D721Med (cell line): ENCODE results near the gene ZNFX1.

Experiments used
- DNase-seq: peaks from one replicate; pipeline ENCODE4 v3.0.0; 2011; ENCODE audit warnings: low spot score; ENCODE audit not compliant: insufficient read length
- FAIRE-seq: peaks from 2 replicates; lab custom pipeline; 2011; peaks lifted over from hg19 to GRCh38; lab: Jason Lieb, UNC
- CTCF ChIP-seq: IDR thresholded peaks from 2 replicates; pipeline ENCODE4 v1.5.1; 2012; ENCODE audit warnings: mild to moderate bottlenecking, control low read depth; ENCODE audit not compliant: insufficient read depth; ENCODE audit errors: missing control alignments

ZNFX1 gene

GRCh38 chr20:49270736-49271135 lies 7.1 kb downstream of the ZNFX1 start:
- FAIRE-seq (no peak), DNase-seq (no peak)
- no peak for TF ChIP-seq CTCF

- no peak for DNase-seq
- no peak for FAIRE-seq
- TF ChIP-seq CTCF, result no peak
Measured at GRCh38 chr20:49270177-49270576, 7.7 kb downstream of the ZNFX1 start.

- DNase-seq, result no peak
- TF ChIP-seq CTCF, result no peak
- no peak for FAIRE-seq
Measured at GRCh38 chr20:49268600-49269365, 9.1 kb downstream of the ZNFX1 start.

GRCh38 chr20:49267327-49267726 lies 10.5 kb downstream of the ZNFX1 start:
- no peak for DNase-seq
- FAIRE-seq, result no peak
- TF ChIP-seq CTCF, result no peak

- TF ChIP-seq CTCF, result no peak
- no peak for DNase-seq
- no peak for FAIRE-seq
Measured at GRCh38 chr20:49262444-49262843, 15.4 kb downstream of the ZNFX1 start.

GRCh38 chr20:49261173-49261572 lies 16.7 kb downstream of the ZNFX1 start:
- TF ChIP-seq CTCF, result no peak
- FAIRE-seq (no peak), DNase-seq (no peak)

- TF ChIP-seq CTCF, result no peak
- DNase-seq (no peak), FAIRE-seq (no peak)
Measured at GRCh38 chr20:49260218-49260617, 17.6 kb downstream of the ZNFX1 start.
